ENCODE measurements around the gene MROH8. TPM values are rescaled to one million over a fixed set of nuclear protein-coding genes. Genes with fewer than 3 reads are reported as not detected.

MROH8 gene
- total RNA-seq, 4 donors from 2014 or later, result 0.59 to 6.8 (median 2.3) TPM

GRCh38 chr20:37166867-37167266 is 12.5 kb downstream of the MROH8 start:
- no peak for DNase-seq (ENCODE audit: low spot score in 2 of 2)
- intact Hi-C loops (cut with DNase I; ENCODE audit: low total_unique reads), result no loop called here

DNA sequence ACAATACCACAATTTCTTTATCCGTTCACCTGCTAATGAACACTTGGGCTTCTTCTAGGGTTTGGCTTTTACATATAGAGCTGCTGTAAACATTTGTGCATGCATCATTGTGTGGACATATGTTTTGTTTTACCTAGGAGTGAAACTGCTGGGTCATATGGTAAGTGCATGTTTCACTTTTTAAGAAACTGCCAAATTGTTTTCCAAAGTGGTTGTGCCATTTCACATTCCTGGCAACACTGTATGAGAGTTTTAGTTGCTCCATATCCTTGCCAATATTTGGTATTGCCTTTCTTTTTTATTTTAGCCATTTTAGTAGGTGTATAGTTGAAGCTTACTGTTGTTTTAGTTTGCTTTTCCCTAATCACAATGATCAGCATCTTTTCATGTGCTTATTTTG is 14.3 kb downstream of the MROH8 start:
- 94 to 100% methylated on average over 1 of the region's 1 CpG for whole genome bisulfite sequencing, 2 donors
- no peak overlapping the region for H3K4me3 ChIP-seq (ENCODE audit: low read depth, poor library complexity, severe bottlenecking)
- no peak for TF ChIP-seq POLR2A (IDR thresholded peaks at IDR 0.05)
- TF ChIP-seq CTCF (IDR thresholded peaks at IDR 0.05), result no peak
- DNase-seq (ENCODE audit: low spot score in 2 of 2), result no peak
- intact Hi-C loops (cut with DNase I; ENCODE audit: low total_unique reads), result no loop called here

More at GRCh38 chr20:37166867-37167266, 12.5 kb downstream of the MROH8 start:
- H3K4me3 ChIP-seq (ENCODE audit: low read depth, poor library complexity, severe bottlenecking), result no peak overlapping the region
- WGBS, 2 donors, result 95 to 98% methylated on average over 5 of the region's 5 CpGs
- TF ChIP-seq POLR2A (IDR thresholded peaks at IDR 0.05) (no peak), CTCF (IDR thresholded peaks at IDR 0.05) (no peak)

DNA sequence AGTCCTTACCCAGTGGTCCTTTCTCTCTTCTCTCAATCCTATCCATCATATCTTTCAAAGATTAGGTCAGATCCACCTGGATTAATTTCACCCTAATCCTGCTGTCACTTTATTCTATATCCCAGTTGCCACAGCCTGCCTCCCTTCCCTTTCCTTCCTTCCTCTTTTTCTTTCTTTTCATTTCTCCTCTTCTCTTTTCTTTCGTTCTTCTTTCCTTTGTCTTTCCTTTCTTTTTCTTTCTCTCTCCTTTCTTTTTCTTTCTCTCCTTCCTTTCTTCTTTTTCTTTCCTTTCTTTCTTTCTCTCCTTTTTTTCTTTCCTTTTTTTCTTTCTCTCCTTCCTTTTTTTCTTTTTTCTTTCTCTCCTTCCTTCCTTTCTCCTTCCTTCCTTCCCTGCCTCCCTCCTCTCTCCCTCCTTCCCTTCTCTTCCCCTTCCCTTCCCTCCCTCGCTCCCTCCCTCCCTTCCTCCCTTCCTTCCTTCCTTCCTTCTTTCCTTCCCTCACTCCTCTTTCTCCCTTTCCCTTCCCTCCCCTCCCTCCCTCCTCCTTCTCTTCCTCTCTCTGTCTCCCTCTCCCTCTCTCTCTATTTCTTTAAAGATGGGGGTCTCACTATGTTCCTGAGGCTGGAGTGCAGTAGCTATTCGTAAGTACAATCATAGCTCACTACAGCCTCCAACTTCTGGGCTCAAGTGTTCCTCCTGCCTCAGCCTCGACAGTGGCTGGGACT is 15.4 kb downstream of the MROH8 start:
- WGBS, 2 donors, result 90 to 94% methylated on average over 4 of the region's 4 CpGs
- intact Hi-C loops (cut with DNase I; ENCODE audit: low total_unique reads), result no loop called here
- TF ChIP-seq POLR2A (IDR thresholded peaks at IDR 0.05), result no peak
- TF ChIP-seq CTCF (IDR thresholded peaks at IDR 0.05), result no peak
- no peak for DNase-seq (ENCODE audit: low spot score in 2 of 2)
- no peak overlapping the region for H3K4me3 ChIP-seq (ENCODE audit: low read depth, poor library complexity, severe bottlenecking)

- no peak for DNase-seq (ENCODE audit: low spot score in 2 of 2)
- 33 to 45% methylated on average over 6 of the region's 6 CpGs for WGBS, 2 donors
- no peak for TF ChIP-seq POLR2A (IDR thresholded peaks at IDR 0.05)
- TF ChIP-seq CTCF (IDR thresholded peaks at IDR 0.05), result no peak
- H3K4me3 ChIP-seq (ENCODE audit: low read depth, poor library complexity, severe bottlenecking), result no peak overlapping the region
- intact Hi-C loops (cut with DNase I; ENCODE audit: low total_unique reads), result no loop called here
Observed at GRCh38 chr20:37162646-37163045, 16.7 kb downstream of the MROH8 start.

- WGBS, 2 donors, result 53 to 58% methylated on average over 12 of the region's 12 CpGs
- intact Hi-C loops (cut with DNase I; ENCODE audit: low total_unique reads), result no loop called here
- TF ChIP-seq CTCF (IDR thresholded peaks at IDR 0.05) (no peak), POLR2A (IDR thresholded peaks at IDR 0.05) (no peak)
Observed at GRCh38 chr20:37161830-37162549, 17.4 kb downstream of the MROH8 start.

More at GRCh38 chr20:37161830-37162549, 17.4 kb downstream of the MROH8 start:
- no peak for DNase-seq (ENCODE audit: low spot score in 2 of 2)
- H3K4me3 ChIP-seq (ENCODE audit: low read depth, poor library complexity, severe bottlenecking), result no peak overlapping the region
